ENCODE measurements around the gene GEMIN7.
A peak's percentile ranks its signal among the peaks of the same experiment; 100 is the strongest.

The GEMIN7 gene

DNA sequence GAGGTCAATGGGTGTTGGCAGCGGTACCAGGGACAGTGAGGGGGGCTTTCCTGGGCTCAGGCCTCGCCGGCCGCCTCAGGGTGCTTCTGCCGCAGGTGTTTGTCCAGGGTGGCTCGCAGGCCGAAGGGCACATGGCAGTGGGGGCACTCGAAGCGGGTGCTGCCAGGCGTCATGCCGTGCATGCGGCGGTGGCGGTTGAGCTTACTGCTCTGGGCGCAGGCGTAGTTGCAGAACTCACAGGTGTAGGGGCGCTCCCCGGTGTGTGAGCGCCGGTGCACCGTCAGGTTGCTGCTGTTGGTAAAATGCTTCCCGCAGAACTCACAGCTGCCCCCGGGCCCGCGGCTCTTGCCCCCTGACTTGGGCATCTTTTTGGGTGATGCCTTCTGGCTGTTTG, 7.5 kb upstream of the GEMIN7 start:
- no peak overlapping the region for H3K4me3 ChIP-seq (ENCODE audit: low read depth, low read length)
- TF ChIP-seq, protein P1, sequence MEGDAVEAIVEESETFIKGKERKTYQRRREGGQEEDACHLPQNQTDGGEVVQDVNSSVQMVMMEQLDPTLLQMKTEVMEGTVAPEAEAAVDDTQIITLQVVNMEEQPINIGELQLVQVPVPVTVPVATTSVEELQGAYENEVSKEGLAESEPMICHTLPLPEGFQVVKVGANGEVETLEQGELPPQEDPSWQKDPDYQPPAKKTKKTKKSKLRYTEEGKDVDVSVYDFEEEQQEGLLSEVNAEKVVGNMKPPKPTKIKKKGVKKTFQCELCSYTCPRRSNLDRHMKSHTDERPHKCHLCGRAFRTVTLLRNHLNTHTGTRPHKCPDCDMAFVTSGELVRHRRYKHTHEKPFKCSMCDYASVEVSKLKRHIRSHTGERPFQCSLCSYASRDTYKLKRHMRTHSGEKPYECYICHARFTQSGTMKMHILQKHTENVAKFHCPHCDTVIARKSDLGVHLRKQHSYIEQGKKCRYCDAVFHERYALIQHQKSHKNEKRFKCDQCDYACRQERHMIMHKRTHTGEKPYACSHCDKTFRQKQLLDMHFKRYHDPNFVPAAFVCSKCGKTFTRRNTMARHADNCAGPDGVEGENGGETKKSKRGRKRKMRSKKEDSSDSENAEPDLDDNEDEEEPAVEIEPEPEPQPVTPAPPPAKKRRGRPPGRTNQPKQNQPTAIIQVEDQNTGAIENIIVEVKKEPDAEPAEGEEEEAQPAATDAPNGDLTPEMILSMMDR (IDR thresholded peaks at IDR 0.05; ENCODE audit: low read depth, low read length), result no peak

DNA sequence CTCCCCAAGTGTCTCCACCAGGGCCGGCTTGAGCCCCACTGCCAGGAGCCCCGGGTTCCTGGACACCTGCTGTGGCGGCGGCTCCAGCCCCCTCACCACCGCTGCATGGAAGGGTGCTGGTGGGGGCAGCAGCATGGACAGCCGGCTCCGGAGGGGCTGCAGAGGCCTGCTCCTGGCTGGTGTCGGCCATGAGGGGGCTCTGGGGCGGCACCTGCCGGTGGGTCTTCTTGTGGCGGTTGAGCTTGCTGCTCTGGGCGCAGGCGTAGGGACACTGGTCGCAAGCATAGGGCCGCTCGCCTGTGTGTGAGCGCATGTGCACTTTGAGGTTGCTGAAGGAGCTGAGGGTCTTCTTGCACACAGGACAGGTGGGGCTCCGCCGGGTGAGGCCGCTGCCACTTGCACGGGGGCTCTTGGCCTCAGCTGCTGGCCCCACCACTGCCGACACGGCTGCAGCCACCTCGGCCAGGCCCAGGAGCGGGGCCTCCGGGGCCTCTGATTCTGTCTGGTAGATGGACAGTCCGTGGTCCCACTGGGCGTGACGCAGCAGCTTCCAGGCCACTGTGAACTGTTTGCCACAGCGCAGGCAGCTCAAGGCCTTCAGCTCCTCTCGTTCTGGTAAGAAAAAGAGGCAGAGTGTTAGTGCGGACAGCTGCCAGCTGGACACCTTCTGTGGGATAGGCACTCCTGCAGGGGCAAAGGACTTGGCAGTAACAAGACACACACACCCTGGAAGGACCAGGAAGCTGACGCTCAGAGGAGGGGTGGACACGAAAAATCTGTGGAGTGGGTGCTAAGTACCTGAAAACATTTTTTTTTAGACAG, 6.9 kb upstream of the GEMIN7 start:
- H3K4me3 ChIP-seq (ENCODE audit: low read depth, low read length), result no peak overlapping the region
- TF ChIP-seq, protein P1 (IDR thresholded peaks at IDR 0.05; ENCODE audit: low read depth, low read length), result no peak

DNA sequence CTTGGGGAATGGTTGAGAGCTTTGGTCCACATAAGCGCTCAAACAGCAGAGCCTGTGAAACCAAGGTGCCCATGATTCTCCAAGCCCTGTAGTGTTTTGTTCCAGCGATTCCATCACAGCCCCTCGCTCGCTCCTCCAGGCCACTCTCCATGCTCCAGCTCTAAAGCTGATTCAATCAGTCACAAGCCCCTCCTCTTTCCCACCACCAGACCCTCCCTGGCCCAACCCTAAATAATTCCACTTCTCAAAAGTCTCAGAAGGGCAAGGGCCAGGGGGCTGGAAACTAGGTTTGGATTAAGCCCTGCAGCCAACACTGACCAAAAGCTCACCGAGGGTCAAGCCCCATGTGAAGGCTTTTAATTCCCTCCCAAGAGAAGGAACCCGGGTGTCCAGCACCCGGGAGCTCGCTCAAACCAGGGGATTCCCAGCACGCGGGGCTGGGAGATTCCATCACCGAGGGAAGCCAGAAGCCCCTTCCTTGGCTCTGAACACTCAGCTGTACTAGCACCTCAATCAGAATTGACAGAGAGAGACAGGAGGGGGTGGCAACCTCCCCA, 4.2 kb upstream of the GEMIN7 start:
- TF ChIP-seq, protein P1 (IDR thresholded peaks at IDR 0.05; ENCODE audit: low read depth, low read length), result no peak
- no peak overlapping the region for H3K4me3 ChIP-seq (ENCODE audit: low read depth, low read length)

DNA sequence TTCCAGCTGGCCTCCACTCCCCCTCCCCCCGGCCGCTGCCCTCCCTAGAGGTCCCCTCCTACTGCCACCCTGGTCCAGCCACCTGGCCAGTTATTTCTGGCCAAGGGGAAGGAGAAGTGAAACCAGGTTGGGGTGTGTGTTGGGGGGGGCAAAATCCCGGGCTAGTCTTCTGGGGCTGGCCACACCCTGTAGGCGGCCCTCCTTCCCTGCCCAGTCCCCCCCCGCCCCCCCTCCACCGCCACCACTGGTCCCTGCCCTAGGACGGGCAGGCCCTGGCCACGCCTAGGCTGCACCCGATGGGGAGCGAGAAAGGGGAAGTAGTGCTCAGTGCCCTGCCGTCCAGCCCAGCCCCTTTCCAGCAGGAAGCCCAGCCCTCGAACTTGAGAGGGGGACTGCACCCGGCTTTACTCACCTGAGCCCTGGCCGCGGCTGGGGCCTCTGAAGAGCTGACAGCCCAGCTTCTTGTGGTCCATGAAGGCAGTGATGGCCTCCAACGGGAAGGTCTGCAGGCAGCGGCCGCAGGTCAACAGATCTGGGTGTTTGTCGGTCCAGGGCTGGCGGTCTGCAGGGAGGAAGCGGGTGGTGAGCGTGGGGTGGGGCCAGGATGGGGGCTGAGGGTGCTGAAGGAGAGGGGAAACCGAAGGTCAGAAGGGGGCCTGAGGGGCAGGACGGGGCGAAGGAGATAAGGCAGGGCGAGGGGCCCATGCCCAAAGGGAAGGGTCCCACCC, 3.6 kb upstream of the GEMIN7 start:
- peak overlapping the region; percentile 40 for H3K4me3 ChIP-seq (ENCODE audit: low read depth, low read length)

DNA sequence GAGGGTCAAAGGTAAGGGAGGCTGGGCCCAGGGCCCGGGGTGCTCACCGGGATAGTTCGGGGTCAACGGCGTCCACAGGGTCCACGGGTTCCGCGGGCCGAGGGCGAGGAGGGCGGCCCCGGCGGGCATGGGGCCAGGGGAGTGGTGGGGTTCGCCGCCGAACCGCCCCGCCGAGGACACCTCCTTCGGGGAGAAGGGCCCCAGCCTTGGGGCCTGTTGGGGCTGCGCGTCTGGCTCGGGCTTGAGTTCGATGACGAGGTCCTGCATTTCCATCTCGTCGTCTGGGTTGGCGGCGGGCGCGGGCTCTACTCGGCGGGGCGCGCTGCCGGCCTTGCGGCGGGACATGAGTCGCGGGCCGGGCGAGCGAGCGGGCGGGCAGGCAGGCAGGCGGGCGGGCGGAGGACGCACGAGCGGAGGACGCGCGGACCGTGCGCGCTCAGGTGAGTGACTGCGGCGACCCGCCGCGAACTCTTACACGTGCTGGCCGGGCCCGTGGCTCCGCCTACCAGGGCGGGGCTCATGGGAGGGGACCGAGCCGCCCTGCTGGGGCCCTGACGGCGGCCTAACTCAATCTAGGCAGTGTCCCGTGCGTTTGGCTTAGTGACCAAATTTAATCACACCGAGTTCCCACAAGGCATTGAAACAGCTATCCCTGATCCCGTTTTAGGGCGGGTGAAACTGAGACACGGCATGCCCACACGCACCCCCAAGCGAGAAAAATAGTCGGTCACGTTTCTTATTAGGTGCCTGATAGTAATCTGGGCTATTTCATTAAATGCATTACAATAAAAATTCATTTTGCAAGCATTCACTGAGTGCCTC, 2.8 kb upstream of the GEMIN7 start, which contains the start of gene ZNF296:
ZNF296 (minus strand) TSS at position 450 of the 822 bp plus-strand sequence; CDS start at position 345, 105 bp downstream.
- peak within 1 kb of the TSS; percentile 40 for H3K4me3 ChIP-seq (ENCODE audit: low read depth, low read length)
- TF ChIP-seq, protein P1 (IDR thresholded peaks at IDR 0.05; ENCODE audit: low read depth, low read length), result no peak

More for the DNA sequence above, 3.6 kb upstream of the GEMIN7 start:
- TF ChIP-seq, protein P1 (IDR thresholded peaks at IDR 0.05; ENCODE audit: low read depth, low read length), result no peak

DNA sequence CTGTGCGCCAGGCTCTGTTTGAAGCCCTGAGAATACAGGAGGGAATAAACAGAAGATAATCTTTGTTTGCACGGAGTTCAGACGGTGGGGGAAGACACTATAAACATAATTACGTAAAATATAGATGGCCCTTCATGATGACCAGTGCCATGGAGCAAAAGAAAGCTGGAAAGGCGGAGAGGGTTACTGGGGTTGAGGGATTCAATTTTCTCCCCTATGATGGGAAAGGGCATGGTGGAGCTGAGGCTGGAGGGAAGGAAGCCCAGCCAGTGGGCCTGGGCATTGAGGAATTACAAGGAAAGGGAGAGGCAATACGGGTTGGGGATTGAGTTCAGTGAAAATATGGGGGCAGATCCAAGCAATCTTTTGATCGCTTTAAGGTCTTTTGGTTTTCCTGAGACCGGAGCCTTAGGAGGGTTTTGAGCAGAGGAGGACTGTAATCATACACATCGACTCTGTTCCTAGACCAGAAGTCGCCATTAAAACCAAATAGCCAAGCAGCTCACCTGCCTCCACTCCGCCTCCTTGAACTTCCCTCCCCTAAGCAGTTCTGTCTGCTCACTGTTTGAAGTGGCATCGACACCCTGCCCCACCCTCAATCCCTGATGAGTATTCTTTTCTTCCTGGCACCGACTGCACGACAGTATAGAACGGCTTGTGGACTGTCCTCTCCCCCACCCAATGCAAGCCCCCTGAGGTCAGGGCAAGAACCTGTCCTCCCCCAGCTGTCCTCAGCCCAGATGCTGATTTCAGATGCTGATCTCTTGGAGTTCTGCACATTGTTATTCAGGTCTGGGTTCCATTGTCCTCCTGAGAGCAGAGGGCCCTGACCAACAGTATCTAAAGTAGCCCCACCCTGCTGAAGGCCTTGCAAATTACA, 2.0 kb upstream of the GEMIN7 start:
- H3K4me3 ChIP-seq (ENCODE audit: low read depth, low read length), result no peak overlapping the region
- TF ChIP-seq, protein P1 (IDR thresholded peaks at IDR 0.05; ENCODE audit: low read depth, low read length), result no peak

Data from WI38 (cell line).